ENCODE measurements around the gene TBPL2.
A peak's percentile ranks its signal among the peaks of the same experiment; 100 is the strongest.
"Not testable (repeated sequence)": the region's sequence is repeated elsewhere in the genome, so short reads cannot be mapped to it uniquely, and the experiment has no call there.

Gene TBPL2

DNA sequence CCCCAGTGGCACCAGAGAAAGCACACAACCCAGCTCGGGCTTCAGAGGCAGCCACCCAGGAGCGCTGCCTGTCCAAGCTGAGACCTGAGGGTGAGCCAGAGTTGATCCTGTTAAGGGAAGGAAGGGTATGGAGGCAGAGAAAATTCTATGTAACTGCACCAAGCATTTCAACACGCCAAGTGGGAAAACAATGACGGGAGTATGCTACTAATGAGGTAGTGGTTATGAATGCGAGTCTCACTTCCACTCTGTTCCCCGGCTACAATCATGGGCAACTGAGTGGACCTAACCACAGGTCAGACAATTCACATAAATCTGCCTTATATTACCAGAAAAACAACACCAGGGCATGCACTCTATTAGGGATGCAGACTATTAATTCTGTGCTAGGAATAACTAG lies 38.7 kb downstream of the TBPL2 start:
- DNase-seq (ENCODE audit: low read depth) = no peak

DNA sequence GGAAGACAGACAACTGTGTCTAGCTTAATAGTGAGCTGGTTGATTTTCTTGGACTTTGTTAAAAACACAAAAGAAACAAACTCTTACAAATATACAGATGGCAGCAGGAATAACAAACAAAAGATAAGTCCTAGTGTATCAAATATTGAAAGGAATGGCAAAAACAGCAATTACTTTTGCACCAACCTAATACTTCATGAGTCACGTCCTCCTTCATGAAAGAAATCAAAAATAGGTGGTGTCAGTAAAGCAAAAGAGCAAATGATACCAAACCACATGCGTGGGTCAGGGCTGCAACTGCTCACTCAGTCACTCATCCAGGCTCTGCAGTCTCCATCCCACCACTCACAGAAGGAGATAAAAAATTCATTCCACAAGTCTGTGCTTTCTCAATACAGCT lies 40.6 kb downstream of the TBPL2 start:
- no peak for DNase-seq (ENCODE audit: low read depth)

DNA sequence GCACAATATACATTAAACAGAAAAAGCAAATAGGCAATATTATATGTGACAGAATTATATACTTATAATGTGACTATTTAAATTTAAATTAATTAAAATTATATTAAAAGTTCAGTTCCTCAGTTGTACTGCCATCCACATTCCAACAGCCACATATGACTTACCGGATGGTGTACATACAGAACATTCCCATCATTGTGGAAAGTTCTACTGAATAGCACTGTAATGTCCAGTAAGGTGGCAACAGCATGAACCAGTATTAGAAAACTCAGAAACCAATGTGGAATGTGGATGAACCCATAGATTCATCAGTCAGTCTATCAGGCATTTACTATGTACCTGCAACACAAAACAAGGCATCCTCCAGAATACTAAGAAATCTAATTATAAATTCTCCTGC lies 41.2 kb downstream of the TBPL2 start:
- DNase-seq (ENCODE audit: low read depth) = no peak

DNA sequence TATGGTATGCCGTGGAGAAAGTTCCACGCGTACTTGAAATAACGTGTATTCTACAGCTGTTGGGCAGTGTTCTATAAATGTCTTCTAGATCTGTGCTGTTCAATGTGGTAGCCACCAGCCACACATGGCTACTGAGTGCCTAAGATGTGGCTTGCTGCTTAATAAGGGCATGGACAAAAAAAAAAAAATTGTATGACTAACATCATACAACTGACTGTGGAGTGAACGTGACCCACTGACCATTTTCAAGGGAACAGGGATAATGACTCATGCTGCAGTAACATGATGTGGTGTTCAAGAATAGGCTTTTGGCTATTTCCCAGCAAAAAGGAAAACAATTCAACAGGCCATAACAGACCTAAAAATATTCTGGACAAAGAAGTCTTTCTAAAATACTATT lies 41.7 kb downstream of the TBPL2 start:
- no peak for DNase-seq (ENCODE audit: low read depth)

DNA sequence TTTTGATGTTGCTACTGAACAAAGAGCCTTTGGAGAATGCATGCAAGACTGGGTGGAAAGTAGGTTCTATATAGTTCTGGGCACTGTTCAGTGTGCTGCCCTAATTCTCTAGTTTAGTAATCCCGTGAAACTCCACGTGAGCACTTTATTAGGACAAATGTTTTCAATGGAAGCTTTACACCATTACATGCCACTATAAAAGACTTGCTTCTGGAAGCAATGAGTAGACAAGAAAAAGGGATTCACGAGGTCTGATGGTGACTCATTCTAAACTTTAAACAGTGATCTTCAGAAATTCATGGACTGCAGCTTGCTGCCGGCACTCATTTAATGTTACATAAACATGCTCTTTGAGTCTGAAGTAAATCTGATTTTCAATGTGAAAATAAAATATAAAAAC lies 51.1 kb downstream of the TBPL2 start:
- DNase-seq (ENCODE audit: low read depth) = no peak

DNA sequence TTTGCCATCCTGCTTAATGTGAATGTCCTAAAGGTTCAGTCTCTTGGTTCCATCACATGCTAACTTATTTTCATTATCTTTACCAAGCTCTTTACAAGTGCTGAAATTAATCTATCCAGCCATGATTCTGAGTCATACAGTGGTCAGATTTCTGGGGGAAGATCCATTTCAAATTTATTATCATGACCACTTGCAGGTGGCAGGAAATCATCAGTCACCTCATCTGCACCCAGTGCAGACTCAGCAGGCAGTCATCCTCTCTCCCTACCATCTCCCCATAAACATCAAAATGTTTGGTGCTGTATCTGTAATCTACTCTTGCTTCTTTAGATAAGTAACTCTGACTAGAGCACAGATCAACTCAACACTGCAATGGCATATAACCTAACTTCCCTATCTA lies 52.3 kb downstream of the TBPL2 start:
- no peak for DNase-seq (ENCODE audit: low read depth)

DNA sequence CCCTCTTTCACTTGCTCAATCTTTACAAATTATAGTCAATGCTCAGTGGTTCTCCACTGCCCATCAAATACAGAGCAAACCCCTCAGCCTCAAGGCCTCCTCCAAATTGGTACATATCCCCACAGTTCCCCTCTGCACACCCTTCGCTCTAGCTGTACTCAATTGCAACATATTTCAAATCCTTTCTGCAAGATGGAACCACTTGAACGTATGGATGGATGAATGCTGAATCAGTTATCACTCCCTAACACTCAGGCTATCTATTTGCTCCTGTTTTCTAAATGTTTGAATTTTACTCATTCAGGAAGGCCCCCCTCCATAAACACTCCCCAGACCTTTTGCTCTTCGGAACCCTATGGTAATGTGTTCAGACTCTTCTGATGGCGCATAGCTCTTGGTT lies 53.3 kb downstream of the TBPL2 start:
- DNase-seq (ENCODE audit: low read depth) = no peak

DNA sequence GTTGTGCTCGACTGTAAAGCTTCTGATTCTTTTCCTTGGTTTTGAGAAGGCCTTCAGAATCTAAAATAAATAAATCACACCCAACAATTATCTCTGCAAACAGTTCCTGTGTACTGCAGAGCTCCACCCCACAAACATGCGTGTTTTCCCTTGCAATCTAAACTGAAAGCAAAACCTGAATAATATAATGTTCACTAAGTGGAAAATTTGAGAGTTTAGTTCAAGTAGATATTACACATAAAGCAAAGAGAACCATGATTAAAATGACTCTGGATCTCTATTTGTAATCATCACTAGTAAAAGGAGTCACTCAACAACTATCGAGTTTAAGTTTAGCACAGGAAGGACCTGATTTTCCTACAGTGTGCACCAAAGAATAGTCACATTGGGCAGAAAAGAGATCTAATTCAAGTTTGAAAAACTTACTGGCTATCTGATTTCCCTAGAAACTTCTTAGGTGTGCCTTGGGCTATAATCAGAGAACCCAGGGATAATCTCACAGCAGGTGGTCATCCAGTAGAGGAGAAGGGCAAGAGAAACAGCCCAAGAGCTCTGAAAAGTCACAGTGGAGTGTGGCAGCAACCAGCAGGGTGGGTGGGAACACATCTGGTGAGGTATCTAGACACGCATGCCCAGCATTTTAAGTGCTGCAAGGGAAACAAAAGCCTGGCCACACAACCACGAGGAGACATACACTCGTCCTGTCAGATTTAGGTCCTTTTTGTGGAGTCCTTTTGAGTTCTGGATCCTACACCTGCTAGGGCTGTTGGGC lies 54.2 kb downstream of the TBPL2 start:
- no peak for DNase-seq (ENCODE audit: low read depth)

DNA sequence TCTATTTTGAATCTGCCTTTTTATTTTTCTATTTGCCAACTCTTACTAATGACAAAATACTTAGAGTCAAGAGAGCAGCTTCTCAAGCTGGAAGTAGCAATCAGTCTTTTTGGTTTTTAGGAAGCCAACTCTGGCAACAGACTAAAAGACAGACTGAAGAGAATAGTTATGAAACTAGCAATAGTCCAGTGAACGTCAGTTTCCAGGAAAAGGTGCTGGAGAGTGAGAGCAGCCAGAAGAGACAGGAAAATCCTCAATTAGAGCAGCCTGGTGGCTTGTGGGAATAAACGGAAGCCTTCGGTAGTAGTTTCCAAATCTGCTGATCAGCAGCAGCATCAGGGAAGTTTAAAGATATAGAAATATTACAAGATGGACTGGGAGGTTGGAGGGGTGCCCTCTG lies 55.9 kb downstream of the TBPL2 start:
- DNase-seq (ENCODE audit: low read depth) = no peak

DNA sequence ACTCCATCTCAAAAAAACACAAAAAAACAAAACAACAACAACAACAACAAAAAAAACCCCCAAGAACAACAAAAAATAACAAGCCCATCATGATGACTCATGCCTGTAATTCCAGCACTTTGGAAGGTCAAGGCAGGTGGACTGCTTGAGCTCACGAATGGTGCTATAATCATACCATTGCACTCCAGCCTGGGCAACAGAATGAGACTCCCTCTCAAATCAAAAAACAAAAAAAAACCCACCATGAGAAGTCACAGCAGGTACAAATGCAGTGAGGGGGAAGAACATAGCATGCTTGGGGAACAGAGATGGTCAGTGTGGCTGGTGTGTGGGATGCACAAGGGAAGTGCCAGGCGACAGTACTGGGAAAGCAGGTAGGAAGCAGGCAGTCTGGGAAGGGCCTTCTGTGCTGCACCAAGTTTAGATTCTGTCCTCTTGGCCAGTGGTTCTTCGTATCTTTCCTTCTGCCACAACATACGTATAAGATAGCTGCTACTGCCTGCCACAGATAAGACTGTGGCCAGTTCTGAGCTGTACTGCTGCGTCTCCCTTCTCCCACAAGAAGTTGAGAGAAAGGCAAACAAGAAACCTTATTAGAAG lies 56.8 kb downstream of the TBPL2 start:
- DNase-seq (ENCODE audit: low read depth) = no peak

DNA sequence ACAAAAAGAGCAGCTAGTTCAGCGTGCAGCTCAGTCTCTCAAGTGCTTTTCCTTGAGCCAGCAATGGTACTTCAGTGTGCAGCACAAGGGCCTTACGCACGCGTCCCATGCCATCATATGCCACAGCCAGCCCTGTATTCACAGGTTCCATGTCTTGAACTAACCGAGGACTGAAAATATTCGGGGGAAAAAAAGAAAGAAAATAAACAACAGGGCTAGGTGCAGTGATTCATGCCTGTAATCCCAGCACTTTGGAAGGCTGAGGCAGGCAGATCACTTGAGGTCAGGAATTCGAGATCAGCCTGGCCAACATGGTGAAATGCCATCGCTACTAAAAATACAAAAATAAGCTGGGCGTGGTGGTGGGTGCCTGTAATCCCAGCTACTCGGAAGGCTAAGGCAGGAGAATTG lies 57.4 kb downstream of the TBPL2 start:
- DNase-seq (ENCODE audit: low read depth) = not testable (repeated sequence)

DNA sequence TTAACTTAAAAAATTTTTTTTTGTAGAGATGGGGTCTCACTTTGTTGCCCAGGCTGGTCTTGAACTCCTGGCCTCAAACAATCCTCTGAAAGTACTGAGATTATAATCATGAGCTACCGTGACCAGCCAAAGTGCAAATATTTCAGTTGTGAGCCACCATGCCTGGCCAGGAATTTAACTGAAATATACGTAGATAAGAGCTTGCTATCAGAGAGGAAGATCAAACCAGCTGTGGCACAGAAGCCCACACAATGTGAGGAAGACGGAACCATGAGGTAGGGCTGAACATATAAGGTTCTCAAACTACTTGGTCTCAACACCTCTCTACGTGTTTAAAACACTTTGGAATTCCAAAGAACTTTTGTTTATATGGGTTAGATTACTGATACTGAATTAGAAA lies 57.9 kb downstream of the TBPL2 start:
- DNase-seq (ENCODE audit: low read depth) = no peak

DNA sequence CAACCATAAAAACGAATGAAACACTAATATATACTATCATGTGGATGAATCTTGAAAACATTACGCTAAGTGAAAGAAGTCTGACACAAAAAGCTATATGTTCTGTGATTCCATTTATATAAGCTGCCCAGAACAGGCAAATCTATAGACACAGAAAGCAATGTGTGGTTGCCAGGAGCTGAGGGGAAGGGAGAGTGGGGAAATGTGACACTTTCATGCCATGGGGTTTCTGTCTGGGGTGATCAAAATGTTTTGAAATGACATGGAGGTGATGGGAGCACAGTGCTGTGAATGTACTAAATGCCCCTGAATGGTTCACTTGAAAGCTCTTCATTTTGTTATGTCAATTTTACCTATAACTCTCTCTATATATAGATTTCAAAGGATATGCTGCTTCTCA lies 58.9 kb downstream of the TBPL2 start:
- no peak for DNase-seq (ENCODE audit: low read depth)

DNA sequence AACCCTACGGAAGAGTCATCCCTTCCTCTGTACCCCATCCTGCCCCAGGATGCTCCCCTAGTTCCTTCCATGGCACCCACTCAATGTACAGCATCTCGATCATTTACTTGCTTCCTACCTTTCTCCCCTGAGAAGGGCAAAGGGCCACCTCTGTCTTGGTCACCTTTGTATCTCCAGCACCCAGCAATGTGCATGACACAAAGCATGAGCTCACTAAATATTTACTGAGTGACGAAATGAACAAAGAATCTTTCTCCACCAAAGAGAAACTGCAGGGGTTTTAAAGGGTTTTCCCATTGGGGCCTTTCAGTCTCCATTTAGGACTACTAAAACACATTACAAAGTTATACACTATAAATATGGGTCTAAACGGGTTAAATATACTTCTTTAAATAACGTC lies 59.4 kb downstream of the TBPL2 start:
- no peak for DNase-seq (ENCODE audit: low read depth)

DNA sequence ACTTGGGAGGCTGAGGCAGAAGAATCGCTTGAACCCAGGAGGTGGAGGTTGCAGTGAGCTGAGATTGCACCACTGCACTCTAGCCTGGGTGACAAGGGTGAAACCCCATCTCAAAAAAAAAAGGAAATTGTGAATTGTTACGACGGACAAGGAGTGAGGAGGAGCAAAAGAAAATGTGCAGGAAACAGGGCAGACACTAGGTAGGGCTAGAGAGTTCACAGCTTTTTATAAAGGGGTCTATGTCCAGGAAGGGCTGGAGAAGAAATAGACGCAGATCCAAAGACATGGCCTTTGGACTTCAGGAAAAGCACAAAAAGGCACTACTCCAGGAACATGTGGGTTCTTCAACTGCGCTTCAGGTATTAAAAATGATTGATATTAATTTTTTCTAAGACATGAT lies 63.2 kb downstream of the TBPL2 start:
- DNase-seq (ENCODE audit: low read depth) = no peak

DNA sequence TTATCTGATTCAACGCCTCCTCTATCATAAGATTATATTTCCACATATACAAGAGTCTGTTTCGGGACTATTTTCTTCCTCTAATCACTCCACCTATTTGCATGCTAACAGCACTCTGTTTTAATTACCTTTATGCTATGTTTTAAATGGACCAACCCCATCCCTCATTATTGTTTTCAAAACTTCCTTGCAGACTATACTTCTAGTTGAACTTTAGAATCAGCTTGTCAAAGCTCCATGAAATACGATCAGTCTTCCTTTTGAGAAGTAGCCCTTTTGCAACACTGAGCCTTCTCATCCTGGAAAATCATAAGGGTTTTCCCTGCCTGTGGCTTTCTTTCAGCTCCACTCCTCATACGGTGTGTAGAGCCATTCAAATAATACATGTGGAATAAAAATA lies 65.6 kb downstream of the TBPL2 start:
- no peak for DNase-seq (ENCODE audit: low read depth)

DNA sequence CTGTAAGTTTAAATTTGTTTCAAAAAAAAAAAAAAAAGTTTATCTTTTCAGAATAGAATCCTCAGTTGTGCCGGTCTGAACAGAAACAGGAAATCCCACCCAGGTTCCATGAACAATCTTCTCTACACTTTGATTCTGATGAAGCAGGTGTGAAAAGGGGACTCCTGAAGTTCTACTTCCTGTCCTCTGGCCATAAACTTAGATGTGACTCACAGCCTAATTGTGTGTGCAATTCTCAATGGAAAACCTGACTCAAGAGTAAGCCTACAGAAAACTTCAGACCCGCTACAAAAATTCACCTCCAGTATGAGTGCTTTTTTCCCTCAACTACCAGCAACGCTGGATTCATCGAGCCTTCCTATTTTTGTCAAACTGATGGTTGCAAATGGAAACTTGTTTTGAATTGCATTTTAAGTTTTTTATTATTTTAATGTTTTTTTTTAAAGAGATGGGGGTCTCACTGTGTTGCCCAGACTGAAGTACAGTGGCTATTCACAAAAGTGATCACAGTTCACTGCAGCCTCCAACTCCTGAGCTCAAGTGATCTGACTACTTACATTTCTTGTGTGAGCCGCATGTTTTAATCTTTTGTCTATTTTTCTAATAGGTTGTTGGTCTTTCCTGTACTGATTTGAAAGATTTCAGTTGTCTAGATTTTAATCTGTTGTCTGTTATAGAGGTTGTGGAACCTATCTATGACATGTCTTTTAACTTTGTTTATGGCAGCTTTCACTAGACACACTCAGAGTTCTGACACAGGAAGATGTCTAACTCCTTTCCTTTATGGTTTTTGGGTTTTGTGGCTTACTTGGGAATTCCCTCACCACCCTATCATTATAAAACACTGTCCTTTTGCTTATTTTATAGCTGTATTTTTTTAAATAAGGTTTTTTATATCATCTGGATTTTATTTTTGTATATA lies 66.4 kb downstream of the TBPL2 start:
- peak; percentile 39 for DNase-seq (ENCODE audit: low read depth)

DNA sequence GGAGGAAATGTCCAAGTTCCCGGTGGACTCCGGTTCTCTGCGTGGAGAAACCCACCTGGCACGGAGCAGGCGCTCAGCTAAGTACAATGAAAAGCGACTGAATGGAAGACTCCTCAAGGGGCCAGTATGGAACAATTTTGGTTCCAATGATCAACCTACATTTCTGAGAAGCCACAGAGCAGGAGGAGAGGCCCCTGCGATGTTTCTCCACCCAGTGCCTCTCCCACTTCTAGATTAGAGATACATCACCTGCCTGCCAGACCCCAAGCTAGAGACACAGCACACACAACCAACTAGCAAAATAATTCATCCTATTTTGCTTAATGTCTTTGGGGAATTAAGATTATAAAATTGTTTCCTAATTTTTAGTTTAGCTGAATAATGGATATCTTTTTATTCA lies 67.6 kb downstream of the TBPL2 start:
- DNase-seq (ENCODE audit: low read depth) = no peak

DNA sequence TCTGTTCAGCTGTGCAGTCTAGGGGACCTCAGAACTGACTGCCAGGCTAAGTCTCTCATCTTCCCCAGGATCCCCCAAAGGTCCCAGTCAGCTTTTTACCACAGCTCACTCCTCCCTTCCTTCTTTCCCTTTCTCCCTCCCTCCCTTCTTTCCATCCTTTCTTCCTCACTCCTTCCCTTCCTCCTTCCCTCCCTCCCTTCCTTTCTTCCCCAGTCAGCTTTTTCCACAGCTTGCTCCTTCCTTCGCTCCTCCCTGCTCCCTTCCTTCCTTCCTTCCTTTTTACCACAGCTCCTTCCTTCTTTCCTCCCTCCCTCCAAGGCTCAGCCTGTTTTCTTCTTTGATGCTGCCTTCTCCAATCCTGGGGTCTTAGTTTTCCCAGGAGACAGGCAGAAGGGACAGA lies 68.0 kb downstream of the TBPL2 start:
- DNase-seq (ENCODE audit: low read depth) = no peak

DNA sequence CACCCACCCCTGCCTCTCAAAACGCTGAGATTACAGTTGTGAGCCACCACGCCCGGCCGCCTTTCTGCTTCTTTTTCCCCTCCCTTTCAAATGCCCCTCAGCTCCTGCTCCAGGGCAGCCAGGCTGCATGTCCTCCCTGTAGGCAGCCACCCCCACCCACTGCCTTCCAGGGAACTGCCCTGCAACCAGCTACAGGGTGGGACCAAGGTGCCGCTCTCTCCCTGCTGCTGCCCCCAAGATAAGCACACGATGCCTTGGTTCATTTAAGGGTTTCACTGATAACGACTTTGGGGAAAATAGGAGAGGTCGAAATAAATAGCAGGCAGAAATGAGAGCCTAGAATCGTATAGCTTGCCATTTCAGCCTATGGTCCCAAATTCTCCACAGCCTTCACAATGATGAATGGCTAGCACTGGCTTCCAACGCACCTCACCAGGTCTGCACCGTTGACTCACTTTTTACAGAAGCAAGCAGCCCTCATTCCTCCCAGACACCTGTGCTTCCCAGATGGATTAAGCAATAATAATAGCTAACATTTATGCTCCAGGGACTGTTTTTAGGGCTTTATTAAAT lies 69.4 kb downstream of the TBPL2 start:
- DNase-seq (ENCODE audit: low read depth) = no peak

DNA sequence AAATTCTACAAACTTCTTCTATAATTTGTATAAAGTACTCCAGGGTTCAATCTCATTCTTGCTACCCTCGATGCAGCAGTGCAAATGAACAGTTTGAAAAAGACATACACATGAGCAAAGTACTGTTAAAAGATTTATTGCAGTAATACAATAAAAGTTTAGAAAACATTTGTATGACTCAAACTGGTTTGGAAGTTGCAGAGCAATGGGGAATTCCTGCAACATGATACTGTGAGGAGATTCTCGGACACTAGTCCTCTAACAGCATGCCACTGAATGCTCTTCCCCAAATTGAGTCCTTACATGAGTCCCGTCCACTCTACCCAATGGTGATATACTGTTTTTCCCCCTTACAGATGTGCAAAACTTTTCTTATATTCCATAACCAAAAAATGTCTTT lies 74.1 kb downstream of the TBPL2 start:
- DNase-seq (ENCODE audit: low read depth) = no peak
